Adipocyte (in vitro differentiated cells): ENCODE data around the gene NPB.

Source experiments
- DNase-seq: peaks from one replicate; pipeline ENCODE4 v3.0.0-alpha.2; 2015; ENCODE audit warnings: low read depth
- H3K27me3 ChIP-seq: replicated peaks from 2 replicates; pipeline ENCODE4 v1.7.0; 2013; ENCODE audit warnings: mild to moderate bottlenecking, low read length, moderate library complexity; ENCODE audit not compliant: control insufficient read depth, insufficient read depth
- H3K36me3 ChIP-seq: 2 replicates; pipeline ENCODE4 v1.7.0; 2013; ENCODE audit warnings: low read length, mild to moderate bottlenecking, moderate library complexity; ENCODE audit not compliant: control insufficient read depth, insufficient read depth, severe bottlenecking
- H3K4me1 ChIP-seq: 2 replicates; pipeline ENCODE4 v1.7.0; 2013; ENCODE audit warnings: mild to moderate bottlenecking, low read length, moderate library complexity; ENCODE audit not compliant: control insufficient read depth, insufficient read depth
- H3K4me3 ChIP-seq: 2 replicates; pipeline ENCODE4 v1.7.0; 2013; ENCODE audit warnings: mild to moderate bottlenecking, low read length, moderate library complexity
- H3K9ac ChIP-seq: 2 replicates; pipeline ENCODE4 v1.7.0; 2013; ENCODE audit warnings: mild to moderate bottlenecking, low read length, moderate library complexity
- H3K9me3 ChIP-seq: 2 replicates; pipeline ENCODE4 v1.7.0; 2013; ENCODE audit warnings: mild to moderate bottlenecking, low read length, moderate library complexity; ENCODE audit not compliant: control insufficient read depth

Gene NPB

DNA sequence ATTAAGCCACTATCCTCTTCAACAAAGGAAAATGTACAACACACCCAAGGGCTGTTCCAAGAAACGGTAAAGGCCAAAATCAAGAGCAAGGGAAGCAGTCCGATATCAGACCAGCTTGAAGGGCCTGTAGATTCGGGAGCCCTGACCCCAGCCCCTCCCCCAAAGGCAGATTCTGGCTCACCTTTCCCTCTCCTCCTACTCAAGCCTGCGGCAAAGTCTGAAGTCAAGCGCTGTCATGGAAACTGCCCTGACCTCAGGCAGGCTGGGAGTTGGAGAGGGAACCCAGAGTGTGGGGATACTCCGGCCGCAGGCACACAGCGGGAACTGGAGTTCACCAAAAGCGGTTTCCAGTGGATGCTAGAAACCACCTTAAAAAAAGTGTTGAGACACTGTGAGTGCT, 12.4 kb upstream of the NPB start:
- Histone ChIP-seq H3K4me3 (peak overlapping the region; percentile 83), H3K36me3 (peaks cover 35% of the 10 kb centered on the region)

DNA sequence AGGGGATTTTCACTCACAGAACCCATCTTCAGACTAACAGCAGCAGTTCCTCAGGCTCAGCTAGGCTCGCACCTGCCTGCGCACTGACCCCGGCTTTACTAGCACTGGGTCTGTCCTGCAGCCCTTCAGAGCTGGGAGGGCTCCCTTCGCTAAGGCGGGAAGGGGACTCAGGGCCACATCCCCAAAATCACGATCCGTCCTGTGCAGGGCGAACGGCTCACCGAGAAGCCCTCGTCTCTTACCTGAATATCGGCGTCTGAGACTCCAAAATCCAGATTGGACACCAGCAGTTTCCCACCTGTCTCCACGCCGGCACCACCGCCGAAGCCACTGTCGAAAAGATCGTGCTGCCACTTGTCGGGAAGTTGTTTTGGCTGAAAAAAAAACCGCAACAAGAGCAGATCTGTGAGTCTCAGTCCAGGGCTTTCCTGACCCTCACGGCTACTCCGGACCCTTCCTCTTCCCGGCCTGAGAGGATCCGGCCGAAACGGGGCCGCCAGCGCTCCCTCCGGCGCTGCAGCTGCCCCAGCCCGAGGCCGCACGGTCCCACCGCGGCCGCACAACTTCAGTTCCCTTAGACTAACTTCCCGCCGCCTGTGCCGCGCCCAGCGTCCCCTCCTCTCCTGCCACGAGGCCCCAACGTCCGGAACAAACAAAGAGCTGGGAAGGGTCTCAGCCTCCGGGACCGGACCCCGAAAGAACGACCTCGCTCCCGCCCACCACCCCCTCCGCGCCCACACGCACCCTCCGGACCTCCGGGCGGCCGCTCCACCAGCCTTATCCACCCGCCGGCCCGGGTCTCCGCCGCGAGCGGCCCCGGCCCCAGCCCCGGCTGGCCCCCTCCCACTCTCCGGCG, 11.4 kb upstream of the NPB start:
- peak; percentile 49 for DNase-seq
- Histone ChIP-seq H3K9me3 (no peaks in the 10 kb centered on the region), H3K27me3 (no peaks in the 10 kb centered on the region), H3K36me3 (peaks cover 42% of the 10 kb centered on the region), H3K4me3 (peak overlapping the region; percentile 83), H3K9ac (peak overlapping the region; percentile 93), H3K4me1 (peaks cover 21% of the 10 kb centered on the region)

More for the DNA sequence above, 12.4 kb upstream of the NPB start:
- Histone ChIP-seq H3K9me3 (no peaks in the 10 kb centered on the region), H3K27me3 (no peaks in the 10 kb centered on the region), H3K4me1 (peaks cover 26% of the 10 kb centered on the region), H3K9ac (peak overlapping the region; percentile 93)
- DNase-seq = no peak

GRCh38 chr17:81891303-81891552, 10.8 kb upstream of the NPB start:
- H3K36me3 ChIP-seq = peaks cover 42% of the 10 kb centered on the region
- H3K27me3 ChIP-seq = no peaks in the 10 kb centered on the region
- peak overlapping the region; percentile 93 for H3K9ac ChIP-seq
- H3K4me1 ChIP-seq = peaks cover 17% of the 10 kb centered on the region
- H3K9me3 ChIP-seq = no peaks in the 10 kb centered on the region
- no peak for DNase-seq
- H3K4me3 ChIP-seq = peak overlapping the region; percentile 83

- DNase-seq = no peak
- H3K27me3 ChIP-seq = no peaks in the 10 kb centered on the region
- peaks cover 26% of the 10 kb centered on the region for H3K36me3 ChIP-seq
- no peaks in the 10 kb centered on the region for H3K9me3 ChIP-seq
- H3K4me1 ChIP-seq = peaks cover 11% of the 10 kb centered on the region
- H3K9ac ChIP-seq = no peak overlapping the region
- H3K4me3 ChIP-seq = no peak overlapping the region
Measured at GRCh38 chr17:81895400-81895799, 6.6 kb upstream of the NPB start.

- H3K9me3 ChIP-seq = no peaks in the 10 kb centered on the region
- DNase-seq = peak; percentile 79
- no peak overlapping the region for H3K4me3 ChIP-seq
- peaks cover 26% of the 10 kb centered on the region for H3K36me3 ChIP-seq
- no peak overlapping the region for H3K9ac ChIP-seq
- no peaks in the 10 kb centered on the region for H3K27me3 ChIP-seq
- H3K4me1 ChIP-seq = peaks cover 8% of the 10 kb centered on the region
Measured at GRCh38 chr17:81898029-81898866, 3.8 kb upstream of the NPB start.

GRCh38 chr17:81898885-81899284, 3.2 kb upstream of the NPB start:
- no peak overlapping the region for H3K9ac ChIP-seq
- DNase-seq = no peak
- H3K4me3 ChIP-seq = no peak overlapping the region
- peaks cover 32% of the 10 kb centered on the region for H3K36me3 ChIP-seq
- H3K4me1 ChIP-seq = peaks cover 8% of the 10 kb centered on the region
- no peaks in the 10 kb centered on the region for H3K9me3 ChIP-seq
- no peaks in the 10 kb centered on the region for H3K27me3 ChIP-seq

DNA sequence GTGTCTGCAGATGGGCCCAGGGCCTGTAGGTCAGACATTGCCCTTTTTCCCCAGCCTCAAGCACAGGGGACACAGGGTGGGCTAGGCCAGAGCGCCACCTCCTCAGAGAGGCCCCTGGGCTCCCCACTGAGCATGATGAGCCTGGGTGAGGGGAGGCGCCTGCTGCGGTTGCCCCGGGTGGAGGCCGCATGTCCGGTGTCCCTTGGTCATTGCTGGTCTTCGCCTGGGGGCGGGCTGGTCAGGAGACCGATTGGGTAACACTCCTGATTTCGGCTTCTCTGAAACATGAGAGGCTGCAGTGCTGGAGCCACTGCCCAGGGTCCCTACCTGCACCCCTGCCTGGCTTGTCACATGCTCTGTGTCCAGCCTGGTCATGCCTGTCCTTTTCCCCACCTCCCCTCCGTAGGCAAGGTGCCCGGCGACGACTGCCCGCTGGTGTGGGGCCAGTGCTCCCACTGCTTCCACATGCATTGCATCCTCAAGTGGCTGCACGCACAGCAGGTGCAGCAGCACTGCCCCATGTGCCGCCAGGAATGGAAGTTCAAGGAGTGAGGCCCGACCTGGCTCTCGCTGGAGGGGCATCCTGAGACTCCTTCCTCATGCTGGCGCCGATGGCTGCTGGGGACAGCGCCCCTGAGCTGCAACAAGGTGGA, 2.4 kb upstream of the NPB start:
- Histone ChIP-seq H3K36me3 (peaks cover 40% of the 10 kb centered on the region), H3K4me3 (no peak overlapping the region), H3K9ac (no peak overlapping the region), H3K9me3 (no peaks in the 10 kb centered on the region), H3K4me1 (peaks cover 8% of the 10 kb centered on the region), H3K27me3 (no peaks in the 10 kb centered on the region)
- DNase-seq = no peak

DNA sequence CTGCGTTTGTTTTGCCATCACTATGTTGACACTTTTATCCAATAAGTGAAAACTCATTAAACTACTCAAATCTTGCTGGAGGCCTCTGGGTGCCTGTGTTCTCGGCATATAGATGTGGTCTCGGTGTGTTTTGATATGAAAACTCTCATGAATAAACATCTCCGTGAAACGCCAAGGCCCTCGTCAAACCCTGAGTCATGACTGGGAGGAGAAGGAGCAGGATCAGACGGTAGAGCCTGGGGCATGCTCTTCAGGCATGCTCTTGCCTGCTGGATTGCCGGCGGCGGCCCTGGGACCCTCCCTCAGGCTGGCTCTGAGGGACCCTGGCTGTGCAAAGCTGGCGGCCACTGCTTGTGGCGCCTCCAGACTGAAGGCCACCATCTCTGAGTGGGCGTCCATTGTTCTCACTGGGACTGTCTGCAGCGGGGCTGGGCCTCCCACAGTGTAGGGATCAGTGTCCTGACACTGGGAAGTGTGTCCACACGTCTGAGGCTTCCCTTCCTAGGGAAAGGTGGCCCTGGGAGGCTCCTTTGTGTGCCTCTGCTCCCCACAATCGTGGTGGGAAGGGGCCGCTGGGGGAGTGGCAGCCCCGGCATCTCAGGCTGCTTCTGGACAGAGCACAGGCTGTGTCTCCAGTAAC, 1.7 kb upstream of the NPB start:
- Histone ChIP-seq H3K36me3 (peaks cover 40% of the 10 kb centered on the region), H3K27me3 (no peaks in the 10 kb centered on the region), H3K4me3 (no peak overlapping the region), H3K9me3 (no peaks in the 10 kb centered on the region), H3K4me1 (peaks cover 8% of the 10 kb centered on the region), H3K9ac (no peak overlapping the region)
- no peak for DNase-seq

- no peak overlapping the region for H3K4me3 ChIP-seq
- no peaks in the 10 kb centered on the region for H3K9me3 ChIP-seq
- H3K4me1 ChIP-seq = peaks cover 8% of the 10 kb centered on the region
- no peak overlapping the region for H3K9ac ChIP-seq
- H3K36me3 ChIP-seq = peaks cover 47% of the 10 kb centered on the region
- no peaks in the 10 kb centered on the region for H3K27me3 ChIP-seq
- no peak for DNase-seq
Measured at GRCh38 chr17:81901167-81902022, 643 bp upstream of the NPB start.

DNA sequence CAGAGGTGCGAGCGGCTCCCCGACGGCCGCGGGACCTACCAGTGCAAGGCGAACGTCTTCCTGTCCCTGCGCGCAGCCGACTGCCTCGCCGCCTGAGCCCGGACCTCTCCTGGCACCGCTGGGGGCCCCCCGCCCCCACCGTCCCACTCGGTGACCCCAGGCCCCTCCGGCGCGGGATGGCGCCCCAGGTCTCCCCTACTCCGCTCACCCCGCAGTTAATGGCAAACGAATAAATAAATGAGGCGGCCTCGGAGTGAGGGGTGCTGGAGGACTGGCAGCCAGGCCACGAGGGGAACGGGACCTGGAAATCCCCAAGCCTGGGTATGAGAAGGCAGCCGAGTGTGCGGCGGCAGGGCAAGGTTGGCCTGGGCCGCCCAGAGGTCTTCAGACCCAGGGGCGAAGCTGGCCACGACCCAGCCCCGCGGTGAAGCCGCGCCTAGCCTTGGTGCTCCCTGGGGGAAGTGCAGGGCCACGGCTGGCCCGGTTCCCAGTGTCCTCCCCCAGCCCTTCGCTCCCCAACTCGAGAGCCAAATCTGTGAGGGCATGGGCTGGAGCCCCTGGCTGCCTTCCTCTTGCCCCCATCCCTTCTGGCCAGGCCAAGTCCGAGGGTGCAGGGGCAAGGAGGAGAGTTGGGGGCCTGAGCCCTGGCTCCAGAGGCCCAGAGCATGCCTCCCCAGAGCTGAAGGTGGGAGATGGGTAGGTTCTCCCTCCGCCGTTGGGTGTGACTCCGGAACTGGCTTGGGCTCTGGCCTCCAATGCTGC, 796 bp downstream of the NPB start:
- no peak for DNase-seq
- Histone ChIP-seq H3K9ac (peak overlapping the region; percentile 49), H3K27me3 (no peaks in the 10 kb centered on the region), H3K4me1 (peaks cover 8% of the 10 kb centered on the region), H3K4me3 (no peak overlapping the region), H3K9me3 (no peaks in the 10 kb centered on the region), H3K36me3 (peaks cover 55% of the 10 kb centered on the region)
